B cell (primary cell): ENCODE results near the gene HNRNPH1. TPM values are rescaled to one million over a fixed set of nuclear protein-coding genes. Genes with fewer than 3 reads are reported as not detected.

Experiments
- ATAC-seq: fragments of 200-7000 bp; cut with Tn5 transposase; one replicate; pipeline ENCODE4 v1.10.0; 2021; ENCODE audit warnings: low read depth, mild to moderate bottlenecking, moderate number of reproducible peaks, moderate library complexity
- CTCF ChIA-PET: fragments of 350-600 bp; sonication (Branson Sonifier 250); formaldehyde crosslinking; loops from one replicate; lab custom pipeline; 2021; ENCODE audit warnings: antibody characterized with exemption, inconsistent platforms; lab: Charles Lee
- POLR2A ChIA-PET: fragments of 350-600 bp; sonication (Branson Sonifier 250); formaldehyde crosslinking; loops from one replicate; lab custom pipeline; 2021; ENCODE audit warnings: antibody characterized with exemption; lab: Charles Lee
- DNase-seq: peaks from one replicate; pipeline ENCODE4 v3.0.0; 2013
- H2AFZ ChIP-seq: 2 replicates; pipeline ENCODE4 v1.6.1; 2012; ENCODE audit warnings: mild to moderate bottlenecking, low read depth, low read length; ENCODE audit not compliant: insufficient read depth, poor library complexity, severe bottlenecking
- H3K27ac ChIP-seq, 2 donors: 1 replicate in 1 of 2; 2 replicates in 1 of 2; pipeline ENCODE4 v1.5.1; 2012 to 2013; ENCODE audit warnings: low read length in 2 of 2, mild to moderate bottlenecking in 2 of 2, moderate library complexity in 1 of 2
- H3K27me3 ChIP-seq, 4 experiments: fragments of 200-600 bp in 1 of 4; sonication (generic) in 1 of 4; replicated peaks in 1 of 4; 1 replicate in 2 of 4; 2 replicates in 2 of 4; pipeline versions ENCODE4 v1.6.1 to v1.7.0; 2013 to 2016; ENCODE audit warnings: low read length in 3 of 4, mild to moderate bottlenecking in 2 of 4, mixed read lengths in 1 of 4, moderate library complexity in 1 of 4; ENCODE audit not compliant: insufficient read depth in 4 of 4, control insufficient read depth in 3 of 4; ENCODE audit errors: control extremely low read depth in 1 of 4
- H3K36me3 ChIP-seq, 2 experiments: replicated peaks in 1 of 2; 1 replicate in 1 of 2; 2 replicates in 1 of 2; pipeline versions ENCODE4 v1.6.1 to v1.7.1; 2013; ENCODE audit warnings: low read length in 1 of 2; ENCODE audit not compliant: insufficient read depth in 2 of 2, control insufficient read depth in 1 of 2; ENCODE audit errors: control extremely low read depth in 1 of 2, extremely low read depth in 1 of 2
- H3K4me1 ChIP-seq, 2 donors: fragments of 200-600 bp in 1 of 2; sonication (generic) in 1 of 2; 1 replicate in 1 of 2; 2 replicates in 1 of 2; pipeline versions ENCODE4 v1.5.1 to v1.6.1; 2013 to 2017; ENCODE audit warnings: low read length in 2 of 2; ENCODE audit not compliant: control insufficient read depth in 2 of 2, insufficient read depth in 2 of 2
- H3K4me2 ChIP-seq: replicated peaks from 2 replicates; pipeline ENCODE3; 2012; ENCODE audit warnings: mild to moderate bottlenecking, low read depth, low read length; ENCODE audit not compliant: poor library complexity, severe bottlenecking
- H3K4me3 ChIP-seq, 5 experiments: fragments of 200-600 bp in 1 of 5; sonication (generic) in 1 of 5; 1 replicate in 3 of 5; 2 replicates in 2 of 5; pipeline versions ENCODE4 v1.5.1 to v1.7.0; 2011 to 2016; ENCODE audit warnings: low read length in 4 of 5, mild to moderate bottlenecking in 4 of 5, low read depth in 2 of 5, control low read depth in 1 of 5, moderate library complexity in 1 of 5; ENCODE audit not compliant: insufficient read depth in 1 of 5; ENCODE audit errors: control extremely low read depth in 1 of 5, extremely low read depth in 1 of 5
- H3K79me2 ChIP-seq: fragments of 200-600 bp; sonication (generic); one replicate; pipeline ENCODE4 v1.6.0; 2016; ENCODE audit warnings: low read length; ENCODE audit not compliant: control insufficient read depth, insufficient read depth
- H3K9ac ChIP-seq: fragments of 200-600 bp; sonication (generic); 2 replicates; pipeline ENCODE4 v1.6.1; 2017; ENCODE audit warnings: mild to moderate bottlenecking, low read length, moderate library complexity
- H3K9me3 ChIP-seq, 3 donors: one replicate each; pipeline versions ENCODE4 v1.6.1 to v1.7.1; 2013; ENCODE audit warnings: low read length in 2 of 3; ENCODE audit not compliant: control insufficient read depth in 2 of 3, insufficient read depth in 1 of 3; ENCODE audit errors: control extremely low read depth in 1 of 3
- H4K20me1 ChIP-seq: 2 replicates; pipeline ENCODE4 v1.6.0; 2012; ENCODE audit warnings: mild to moderate bottlenecking, low read length; ENCODE audit not compliant: insufficient read depth, control insufficient read depth, poor library complexity, severe bottlenecking
- H3K27ac Mint-ChIP-seq: one replicate; pipeline ENCODE4 v1.8.0; 2021; ENCODE audit warnings: mixed read lengths
- H3K27me3 Mint-ChIP-seq: one replicate; pipeline ENCODE4 v1.8.0; 2021; ENCODE audit warnings: mixed read lengths
- H3K4me1 Mint-ChIP-seq: one replicate; pipeline ENCODE4 v1.8.0; 2021; ENCODE audit warnings: mixed read lengths
- H3K4me3 Mint-ChIP-seq: one replicate; pipeline ENCODE4 v1.8.0; 2021; ENCODE audit warnings: mixed read lengths
- H3K9me3 Mint-ChIP-seq: one replicate; pipeline ENCODE4 v1.8.0; 2022; ENCODE audit warnings: mixed read lengths; ENCODE audit not compliant: insufficient read depth
- EZH2 ChIP-seq: IDR thresholded peaks from 2 replicates; pipeline ENCODE4 v1.6.1; 2012; ENCODE audit warnings: borderline replicate concordance, low read depth, mild to moderate bottlenecking, moderate library complexity, low read length; ENCODE audit not compliant: insufficient read depth, poor library complexity, severe bottlenecking
- WGBS: methylation state at CpG from one replicate; pipeline ENCODE4 v1.1.5; 2013; ENCODE audit warnings: missing lambda C conversion rate; ENCODE audit not compliant: insufficient coverage; 5-methylcytosine and 5-hydroxymethylcytosine counted together
- intact Hi-C: fragments of 100-400 bp; cut with micrococcal nuclease; formaldehyde crosslinking; loops from one replicate; pipeline ENCODE4 v1.10.0; 2022
- polyA plus RNA-seq: library from polyadenylated mRNA; depleted of rRNA; stranded (reverse); fragments of >200 nt; gene quantifications from 2 replicates; pipeline ENCODE4 v1.2.3, GENCODE V29; 2012
- total RNA-seq, 2 donors: library from RNA; stranded (reverse); fragments of 120-200 nt in 1 of 2; gene quantifications; 1 replicate in 1 of 2; 2 replicates in 1 of 2; pipeline versions ENCODE4 v1.2.3 to v1.2.4, GENCODE V29; 2013 to 2022
- TF ChIP-seq, protein P1 (sequence below): fragments of 200-600 bp; IDR thresholded peaks from one replicate; pipeline ENCODE4 v1.8.0; 2022; ENCODE audit warnings: antibody characterized with exemption, mild to moderate bottlenecking

Gene HNRNPH1
- total and polyA plus RNA-seq, 2 donors (not counting 1 experiment from before 2014, with no cell fraction given), result 471 to 1,412 TPM

DNA sequence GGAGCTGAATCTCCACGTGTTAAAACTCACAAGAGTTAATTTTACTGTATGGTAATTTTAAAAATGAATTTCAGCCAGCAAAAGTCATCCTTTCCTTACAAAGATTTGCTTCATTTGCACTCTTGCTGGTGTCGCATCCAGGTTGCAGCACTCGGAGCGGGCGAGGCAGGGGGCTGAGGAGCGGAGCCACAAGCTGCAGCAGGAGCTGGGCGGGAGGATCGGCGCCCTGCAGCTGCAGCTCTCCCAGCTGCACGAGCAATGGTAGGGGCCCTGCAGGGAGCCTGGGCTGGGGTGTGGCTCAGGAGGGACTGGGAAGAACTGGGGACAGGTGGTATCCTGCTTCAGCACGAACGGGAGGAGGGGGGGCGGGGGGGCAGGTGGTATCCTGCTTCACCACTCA is 27.1 kb downstream of the HNRNPH1 start:
- H3K4me2 ChIP-seq, result no peak overlapping the region
- TF ChIP-seq, protein P1, sequence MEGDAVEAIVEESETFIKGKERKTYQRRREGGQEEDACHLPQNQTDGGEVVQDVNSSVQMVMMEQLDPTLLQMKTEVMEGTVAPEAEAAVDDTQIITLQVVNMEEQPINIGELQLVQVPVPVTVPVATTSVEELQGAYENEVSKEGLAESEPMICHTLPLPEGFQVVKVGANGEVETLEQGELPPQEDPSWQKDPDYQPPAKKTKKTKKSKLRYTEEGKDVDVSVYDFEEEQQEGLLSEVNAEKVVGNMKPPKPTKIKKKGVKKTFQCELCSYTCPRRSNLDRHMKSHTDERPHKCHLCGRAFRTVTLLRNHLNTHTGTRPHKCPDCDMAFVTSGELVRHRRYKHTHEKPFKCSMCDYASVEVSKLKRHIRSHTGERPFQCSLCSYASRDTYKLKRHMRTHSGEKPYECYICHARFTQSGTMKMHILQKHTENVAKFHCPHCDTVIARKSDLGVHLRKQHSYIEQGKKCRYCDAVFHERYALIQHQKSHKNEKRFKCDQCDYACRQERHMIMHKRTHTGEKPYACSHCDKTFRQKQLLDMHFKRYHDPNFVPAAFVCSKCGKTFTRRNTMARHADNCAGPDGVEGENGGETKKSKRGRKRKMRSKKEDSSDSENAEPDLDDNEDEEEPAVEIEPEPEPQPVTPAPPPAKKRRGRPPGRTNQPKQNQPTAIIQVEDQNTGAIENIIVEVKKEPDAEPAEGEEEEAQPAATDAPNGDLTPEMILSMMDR, result no peak
- TF ChIP-seq EZH2, result no peak
- no peak overlapping the region for H3K27ac Mint-ChIP-seq
- DNase-seq (no peak), ATAC-seq (no peak)
- H3K9me3 ChIP-seq, result no peaks in the 10 kb centered on the region
- H3K27ac ChIP-seq, result no peak overlapping the region
- no peaks in the 10 kb centered on the region for H3K9me3 Mint-ChIP-seq
- ChIA-PET CTCF (interaction anchor here (0.7 to 1.0 kb wide), 2 partner anchors 22 to 80 kb away, joined by 3 read pairs; no protein-coding TSS in a partner anchor), POLR2A (interaction anchor here (0.6 kb wide), 1 partner anchor 12 kb away, joined by 4 read pairs; no protein-coding TSS in a partner anchor)
- H2AFZ ChIP-seq, result no peak overlapping the region
- no peaks in the 10 kb centered on the region for H4K20me1 ChIP-seq
- H3K4me1 Mint-ChIP-seq, result no peaks in the 10 kb centered on the region
- no peak overlapping the region for H3K4me3 Mint-ChIP-seq
- no peak overlapping the region for H3K9ac ChIP-seq
- 95% methylated on average over 12 of the region's 13 CpGs for WGBS
- no peaks in the 10 kb centered on the region for H3K27me3 Mint-ChIP-seq
- no peak overlapping the region for H3K4me3 ChIP-seq
- intact Hi-C loops, result no loop called here
- peaks cover 7 to 76% of the 10 kb centered on the region in 2 experiments for H3K36me3 ChIP-seq
- H3K79me2 ChIP-seq, result peaks cover 5% of the 10 kb centered on the region
- H3K27me3 ChIP-seq, result no peaks in the 10 kb centered on the region
- H3K4me1 ChIP-seq, result no peaks in the 10 kb centered on the region

DNA sequence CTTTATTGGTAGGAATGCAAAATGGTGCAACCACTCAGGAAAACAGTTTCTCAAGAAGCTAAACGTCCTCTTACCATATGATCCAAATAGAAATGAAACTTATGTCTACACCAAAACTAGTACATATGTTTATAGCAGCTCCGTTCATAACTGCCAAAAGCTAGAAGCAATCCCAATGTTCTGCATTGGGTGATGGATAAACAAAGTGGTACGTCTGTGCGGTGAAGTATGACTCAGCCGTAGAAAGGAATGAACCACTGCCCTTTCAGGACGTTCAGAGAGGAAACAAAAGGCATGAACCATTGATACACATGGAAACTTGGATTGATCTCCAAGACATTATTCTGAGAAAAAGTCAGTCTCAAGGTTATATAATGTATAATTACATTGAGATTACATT is 27.6 kb downstream of the HNRNPH1 start:
- Histone ChIP-seq H3K4me3 (no peak overlapping the region), H3K4me1 (no peaks in the 10 kb centered on the region), H3K27ac (no peak overlapping the region), H3K9ac (no peak overlapping the region), H3K4me2 (no peak overlapping the region), H3K36me3 (peaks cover 7 to 73% of the 10 kb centered on the region in 2 experiments), H4K20me1 (no peaks in the 10 kb centered on the region), H3K27me3 (no peaks in the 10 kb centered on the region), H3K9me3 (no peaks in the 10 kb centered on the region), H2AFZ (no peak overlapping the region), H3K79me2 (peaks cover 5% of the 10 kb centered on the region)
- DNase-seq (no peak), ATAC-seq (no peak)
- no peaks in the 10 kb centered on the region for H3K27me3 Mint-ChIP-seq
- WGBS, result 100% methylated on average over 3 of the region's 6 CpGs
- intact Hi-C loops, result no loop called here
- TF ChIP-seq, protein P1, result no peak
- no peak for TF ChIP-seq EZH2
- no peak overlapping the region for H3K4me3 Mint-ChIP-seq
- H3K4me1 Mint-ChIP-seq, result no peaks in the 10 kb centered on the region
- CTCF ChIA-PET, result interaction anchor here (0.9 to 1.0 kb wide), 2 partner anchors 21 to 426 kb away, joined by 3 read pairs; no protein-coding TSS in a partner anchor
- H3K9me3 Mint-ChIP-seq, result no peaks in the 10 kb centered on the region
- H3K27ac Mint-ChIP-seq, result no peak overlapping the region
- POLR2A ChIA-PET, result interaction anchor here (0.6 kb wide), 1 partner anchor 13 kb away, joined by 4 read pairs; no protein-coding TSS in a partner anchor
